Stimulated activated CD4-positive, alpha-beta T cell treated with anti-CD3 and anti-CD28 coated beads, Interleukin-4, amount 100 ng/mL, for 4 hours (primary cell): ENCODE results near the gene RWDD4.
"Not testable (repeated sequence)": the region's sequence is repeated elsewhere in the genome, so short reads cannot be mapped to it uniquely, and the experiment has no call there.

ENCODE experiments used
- DNase-seq, 2 experiments: peaks; one replicate each; pipeline ENCODE4 v3.0.0-alpha.2; 2020

RWDD4 gene

GRCh38 chr4:183635321-183635720 lies 23.7 kb downstream of the RWDD4 start:
- DNase-seq, result no peak

GRCh38 chr4:183633476-183634400 lies 25.2 kb downstream of the RWDD4 start:
- DNase-seq, result no peak

- DNase-seq, result no peak
Measured at GRCh38 chr4:183632689-183633088, 26.3 kb downstream of the RWDD4 start.

- no peak for DNase-seq
Measured at GRCh38 chr4:183631577-183632198, 27.3 kb downstream of the RWDD4 start.

GRCh38 chr4:183627979-183628588 lies 30.9 kb downstream of the RWDD4 start:
- DNase-seq, result no peak

- not testable (repeated sequence) for DNase-seq
Measured at GRCh38 chr4:183627286-183627685, 31.7 kb downstream of the RWDD4 start.

GRCh38 chr4:183626168-183626567 lies 32.8 kb downstream of the RWDD4 start:
- no peak for DNase-seq

GRCh38 chr4:183624548-183624947 lies 34.4 kb downstream of the RWDD4 start:
- no peak for DNase-seq

- no peak for DNase-seq
Measured at GRCh38 chr4:183621875-183622274, 37.1 kb downstream of the RWDD4 start.

- DNase-seq, result no peak
Measured at GRCh38 chr4:183620421-183620820, 38.6 kb downstream of the RWDD4 start.

- no peak for DNase-seq
Measured at GRCh38 chr4:183618681-183619080, 40.3 kb downstream of the RWDD4 start.

GRCh38 chr4:183617075-183617474 lies 41.9 kb downstream of the RWDD4 start:
- no peak for DNase-seq

GRCh38 chr4:183612329-183613250 lies 46.4 kb downstream of the RWDD4 start:
- no peak for DNase-seq

- no peak for DNase-seq
Measured at GRCh38 chr4:183611210-183611830, 47.7 kb downstream of the RWDD4 start.

GRCh38 chr4:183610613-183611012 lies 48.4 kb downstream of the RWDD4 start:
- no peak for DNase-seq

- no peak for DNase-seq
Measured at GRCh38 chr4:183610033-183610432, 49.0 kb downstream of the RWDD4 start.

GRCh38 chr4:183609151-183609550 lies 49.8 kb downstream of the RWDD4 start:
- no peak for DNase-seq

- DNase-seq, result no peak
Measured at GRCh38 chr4:183607894-183608293, 51.1 kb downstream of the RWDD4 start.

GRCh38 chr4:183602557-183603027 lies 56.4 kb downstream of the RWDD4 start:
- no peak for DNase-seq

GRCh38 chr4:183601381-183601780 lies 57.6 kb downstream of the RWDD4 start:
- DNase-seq, result no peak

- DNase-seq, result peak in 1 of 2 experiments; percentile 4
Measured at GRCh38 chr4:183600189-183600685, 58.7 kb downstream of the RWDD4 start.

GRCh38 chr4:183599690-183600089 lies 59.3 kb downstream of the RWDD4 start:
- no peak for DNase-seq
